Loucy (cell line): ENCODE data around the gene LINGO3.
A peak's percentile ranks its signal among the peaks of the same experiment; 100 is the strongest.

Experiments used
- H2AFZ ChIP-seq: fragments of 200-600 bp; sonication (generic); 2 replicates; pipeline ENCODE4 v1.6.0; 2016; ENCODE audit warnings: antibody characterized with exemption, mild to moderate bottlenecking, low read length, moderate library complexity
- H3F3A ChIP-seq: fragments of 200-600 bp; 2 replicates; pipeline ENCODE4 v1.6.0; 2016; ENCODE audit warnings: antibody characterized with exemption, low read depth, mild to moderate bottlenecking
- H3K27me3 ChIP-seq: fragments of 200-600 bp; sonication (generic); 2 replicates; pipeline ENCODE4 v1.6.1; 2014; ENCODE audit warnings: low read length, mild to moderate bottlenecking; ENCODE audit not compliant: insufficient read depth, poor library complexity, severe bottlenecking
- H3K36me3 ChIP-seq: fragments of 200-600 bp; sonication (generic); 2 replicates; pipeline ENCODE4 v1.6.1; 2016; ENCODE audit warnings: low read length; ENCODE audit not compliant: insufficient read depth
- H3K4me1 ChIP-seq: fragments of 200-600 bp; sonication (generic); 2 replicates; pipeline ENCODE4 v1.5.1; 2014; ENCODE audit warnings: low read length, mild to moderate bottlenecking; ENCODE audit not compliant: insufficient read depth, poor library complexity, severe bottlenecking
- H3K4me2 ChIP-seq: fragments of 200-600 bp; sonication (generic); 2 replicates; pipeline ENCODE4 v1.6.0; 2014; ENCODE audit warnings: antibody characterized with exemption, low read length, low read depth, mild to moderate bottlenecking; ENCODE audit not compliant: poor library complexity, severe bottlenecking
- H3K4me3 ChIP-seq: fragments of 200-600 bp; sonication (generic); 2 replicates; pipeline ENCODE4 v1.5.1; 2014; ENCODE audit warnings: low read length, mild to moderate bottlenecking, mixed read lengths; ENCODE audit not compliant: poor library complexity, severe bottlenecking
- H3K79me2 ChIP-seq: fragments of 200-600 bp; sonication (generic); 2 replicates; pipeline ENCODE4 v1.6.1; 2014; ENCODE audit warnings: low read length; ENCODE audit not compliant: insufficient read depth
- H3K9ac ChIP-seq: fragments of 200-600 bp; sonication (generic); 2 replicates; pipeline ENCODE4 v1.6.0; 2014; ENCODE audit warnings: mild to moderate bottlenecking, low read depth, low read length, moderate library complexity; ENCODE audit not compliant: poor library complexity, severe bottlenecking
- H3K9me2 ChIP-seq: fragments of 200-600 bp; sonication (generic); replicated peaks from 2 replicates; pipeline ENCODE4 v1.6.1; 2016; ENCODE audit warnings: low read depth, low read length, mixed read lengths
- H3K9me3 ChIP-seq: fragments of 200-600 bp; sonication (generic); 2 replicates; pipeline ENCODE4 v1.6.1; 2014; ENCODE audit warnings: mild to moderate bottlenecking, antibody characterized with exemption, low read length, low read depth; ENCODE audit not compliant: insufficient read depth
- H4K20me1 ChIP-seq: fragments of 200-600 bp; sonication (generic); 2 replicates; pipeline ENCODE4 v1.6.0; 2014; ENCODE audit warnings: antibody characterized with exemption, low read length, mild to moderate bottlenecking; ENCODE audit not compliant: insufficient read depth, poor library complexity, severe bottlenecking
- CTCF ChIP-seq: fragments of 200-600 bp; sonication (generic); conservative IDR thresholded peaks from 2 replicates; pipeline ENCODE4 v1.5.1; 2014; ENCODE audit warnings: mild to moderate bottlenecking, antibody characterized with exemption, low read length
- EZH2phosphoT487 ChIP-seq: fragments of 200-600 bp; IDR thresholded peaks from 2 replicates; pipeline ENCODE4 v1.6.1; 2018; ENCODE audit warnings: antibody characterized with exemption, mild to moderate bottlenecking, moderate library complexity, borderline replicate concordance

The LINGO3 gene

GRCh38 chr19:2288338-2288817 is 19.6 kb downstream of the LINGO3 start:
- Histone ChIP-seq H3K79me2 (no peaks in the 10 kb centered on the region), H3K4me1 (peaks cover 5% of the 10 kb centered on the region), H3K9me2 (no peaks in the 10 kb centered on the region), H3K4me3 (no peak overlapping the region), H4K20me1 (no peaks in the 10 kb centered on the region), H3K27me3 (no peaks in the 10 kb centered on the region), H3K4me2 (no peak overlapping the region), H3K9ac (no peak overlapping the region), H3K9me3 (no peaks in the 10 kb centered on the region), H2AFZ (no peak overlapping the region), H3F3A (no peaks in the 10 kb centered on the region), H3K36me3 (no peaks in the 10 kb centered on the region)
- TF ChIP-seq EZH2phosphoT487: no peak
- TF ChIP-seq CTCF: no peak

GRCh38 chr19:2287585-2288337 is 20.2 kb downstream of the LINGO3 start:
- Histone ChIP-seq H3F3A (no peaks in the 10 kb centered on the region), H3K27me3 (no peaks in the 10 kb centered on the region), H3K36me3 (no peaks in the 10 kb centered on the region), H3K9me2 (no peaks in the 10 kb centered on the region), H3K4me1 (peaks cover 5% of the 10 kb centered on the region), H3K79me2 (no peaks in the 10 kb centered on the region), H3K4me2 (no peak overlapping the region), H3K4me3 (no peak overlapping the region), H3K9me3 (no peaks in the 10 kb centered on the region), H4K20me1 (no peaks in the 10 kb centered on the region), H2AFZ (no peak overlapping the region), H3K9ac (peak overlapping the region; percentile 26)
- TF ChIP-seq CTCF (no peak), EZH2phosphoT487 (no peak)

- Histone ChIP-seq H3K9ac (no peak overlapping the region), H3K36me3 (no peaks in the 10 kb centered on the region), H3K79me2 (no peaks in the 10 kb centered on the region), H4K20me1 (no peaks in the 10 kb centered on the region), H3K4me3 (no peak overlapping the region), H3K27me3 (no peaks in the 10 kb centered on the region), H3K4me2 (no peak overlapping the region), H3F3A (no peaks in the 10 kb centered on the region), H3K4me1 (peaks cover 17% of the 10 kb centered on the region), H3K9me3 (no peaks in the 10 kb centered on the region), H3K9me2 (no peaks in the 10 kb centered on the region), H2AFZ (no peak overlapping the region)
- no peak for TF ChIP-seq EZH2phosphoT487
- no peak for TF ChIP-seq CTCF
Observed at GRCh38 chr19:2286402-2287140, 21.4 kb downstream of the LINGO3 start.
